Hematopoietic multipotent progenitor cell treated with erythropoietin and hydrocortisone succinate and interleukin-3 and kit ligand, for 6 days (in vitro differentiated cells): ENCODE results near the gene CYP26B1.
"Not testable (repeated sequence)": the region's sequence is repeated elsewhere in the genome, so short reads cannot be mapped to it uniquely, and the experiment has no call there.

Source experiments
- DNase-seq: peaks from one replicate; pipeline ENCODE4 v3.0.0-alpha.2; 2015

The CYP26B1 gene

GRCh38 chr2:72104821-72105588 lies 42.7 kb downstream of the CYP26B1 start:
- no peak for DNase-seq

- no peak for DNase-seq
These were observed 44.0 kb downstream of the CYP26B1 start for GRCh38 chr2:72103690-72104089.

- DNase-seq: no peak
These were observed 44.5 kb downstream of the CYP26B1 start for GRCh38 chr2:72103161-72103560.

GRCh38 chr2:72098935-72099334 lies 48.7 kb downstream of the CYP26B1 start:
- no peak for DNase-seq

GRCh38 chr2:72097276-72097675 lies 50.4 kb downstream of the CYP26B1 start:
- no peak for DNase-seq

- no peak for DNase-seq
These were observed 51.5 kb downstream of the CYP26B1 start for GRCh38 chr2:72096181-72096580.

- DNase-seq: no peak
These were observed 52.3 kb downstream of the CYP26B1 start for GRCh38 chr2:72095364-72095763.

- no peak for DNase-seq
These were observed 53.0 kb downstream of the CYP26B1 start for GRCh38 chr2:72094701-72095100.

- DNase-seq: no peak
These were observed 55.6 kb downstream of the CYP26B1 start for GRCh38 chr2:72092111-72092510.

GRCh38 chr2:72090781-72091482 lies 56.7 kb downstream of the CYP26B1 start:
- DNase-seq: no peak

GRCh38 chr2:72090271-72090720 lies 57.4 kb downstream of the CYP26B1 start:
- no peak for DNase-seq

GRCh38 chr2:72089537-72089936 lies 58.1 kb downstream of the CYP26B1 start:
- DNase-seq: no peak

- no peak for DNase-seq
These were observed 58.6 kb downstream of the CYP26B1 start for GRCh38 chr2:72089028-72089427.

- DNase-seq: not testable (repeated sequence)
These were observed 60.6 kb downstream of the CYP26B1 start for GRCh38 chr2:72086871-72087633.

GRCh38 chr2:72085513-72085912 lies 62.1 kb downstream of the CYP26B1 start:
- DNase-seq: no peak

- no peak for DNase-seq
These were observed 62.6 kb downstream of the CYP26B1 start for GRCh38 chr2:72085036-72085435.

- no peak for DNase-seq
These were observed 63.1 kb downstream of the CYP26B1 start for GRCh38 chr2:72084584-72084976.

GRCh38 chr2:72083751-72084583 lies 63.7 kb downstream of the CYP26B1 start:
- no peak for DNase-seq

GRCh38 chr2:72082887-72083286 lies 64.8 kb downstream of the CYP26B1 start:
- DNase-seq: no peak

- DNase-seq: no peak
These were observed 65.6 kb downstream of the CYP26B1 start for GRCh38 chr2:72082021-72082601.

GRCh38 chr2:72081451-72081850 lies 66.2 kb downstream of the CYP26B1 start:
- no peak for DNase-seq
